ENCODE results near the gene EIF5. TPM values are rescaled to one million over a fixed set of nuclear protein-coding genes. Genes with fewer than 3 reads are reported as not detected.

EIF5 gene
- total and polyA plus RNA-seq, 2 donors (not counting 3 experiments of a cell fraction or from before 2014, with no cell fraction given), result 175 to 313 TPM

- Histone ChIP-seq H3K9ac (replicated peaks; ENCODE audit: extremely low read depth, insufficient read depth, low read length) (no peak overlapping the region), H3K79me2 (ENCODE audit: control insufficient read depth, insufficient read depth, low read length) (peaks cover 41% of the 10 kb centered on the region), H3K4me2 (ENCODE audit: insufficient read depth, low read length) (no peak overlapping the region), H3K4me1 (ENCODE audit: control insufficient read depth, extremely low read depth, insufficient read depth, low read length) (peaks cover 12% of the 10 kb centered on the region), H2AFZ (ENCODE audit: low read depth, low read length) (no peak overlapping the region), H3K9me3 (replicated peaks; ENCODE audit: control insufficient read depth, insufficient read depth, low read length) (no peaks in the 10 kb centered on the region), H4K20me1 (replicated peaks; ENCODE audit: control insufficient read depth, extremely low read depth, insufficient read depth, low read length) (peaks cover 9% of the 10 kb centered on the region), H3K36me3 (ENCODE audit: control insufficient read depth in 2 of 2, extremely low read depth in 1 of 2, insufficient read depth in 2 of 2, low read length in 2 of 2) (peaks cover 67 to 76% of the 10 kb centered on the region in 2 experiments), H3K4me3 (replicated peaks in 1 of 3; ENCODE audit: insufficient read depth in 1 of 3, low read depth in 1 of 3, low read length in 3 of 3) (no peak overlapping the region), H3K27me3 (ENCODE audit: control insufficient read depth in 2 of 2, insufficient read depth in 2 of 2, low read length in 2 of 2) (no peaks in the 10 kb centered on the region), H3K27ac (ENCODE audit: insufficient read depth, low read depth, low read length) (no peak overlapping the region), H3K9me1 (replicated peaks; ENCODE audit: control insufficient read depth, extremely low read depth, insufficient read depth, low read length) (no peaks in the 10 kb centered on the region)
- no peak for FAIRE-seq
- ChIA-PET POLR2A (interaction anchor here (0.5 to 0.8 kb wide), 2 partner anchors 14 to 51 kb away, joined by 3 read pairs; no protein-coding TSS in a partner anchor), CTCF (interaction anchor here (2.5 kb wide), 1 partner anchor 51 kb away, joined by 14 read pairs; no protein-coding TSS in a partner anchor)
- no peak for DNase-seq (ENCODE audit: low read depth, low spot score)
- TF ChIP-seq, protein P1, sequence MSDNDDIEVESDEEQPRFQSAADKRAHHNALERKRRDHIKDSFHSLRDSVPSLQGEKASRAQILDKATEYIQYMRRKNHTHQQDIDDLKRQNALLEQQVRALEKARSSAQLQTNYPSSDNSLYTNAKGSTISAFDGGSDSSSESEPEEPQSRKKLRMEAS (IDR thresholded peaks at IDR 0.05; ENCODE audit: insufficient read depth, insufficient read length), result no peak
- TF ChIP-seq POLR2AphosphoS5 (IDR thresholded peaks at IDR 0.05; ENCODE audit: insufficient read depth, low read depth, low read length) (no peak), CTCF (IDR thresholded peaks at IDR 0.05; ENCODE audit: extremely low read depth in 1 of 2, insufficient read depth in 1 of 2, low read depth in 1 of 2, low read length in 2 of 2) (no peak), JUN (IDR thresholded peaks at IDR 0.05; ENCODE audit: borderline replicate concordance, insufficient read depth, insufficient read length, low read depth) (no peak), POLR2A (IDR thresholded peaks at IDR 0.05; ENCODE audit: low read depth, low read length) (no peak), EZH2 (IDR thresholded peaks at IDR 0.05; ENCODE audit: borderline replicate concordance, low read depth, low read length, severe bottlenecking) (no peak), MYC (IDR thresholded peaks at IDR 0.05; ENCODE audit: low read depth, low read length) (no peak), GATA2 (IDR thresholded peaks at IDR 0.05; ENCODE audit: insufficient read depth, insufficient read length, low read depth, low read length) (no peak)
- no TSS peak for BruUV-seq (replicated peaks)
- dilution Hi-C loops (cut with MboI; ENCODE audit: extremely low pct_ligation_motif_present, low sequenced_read_pairs), result no loop called here
- intact Hi-C loops (cut with micrococcal nuclease), result no loop called here
Measured at GRCh38 chr14:103339561-103339960, 5.5 kb downstream of the EIF5 start.

Measured in endothelial cell of umbilical vein (primary cell).